HG03135 (cell line): ENCODE data around the gene BSN.

Source experiments
- ATAC-seq: cut with Tn5 transposase; IDR thresholded peaks from one replicate; pipeline ENCODE4 v1.9.1; 2021; ENCODE audit warnings: mild to moderate bottlenecking, moderate library complexity; ENCODE audit not compliant: unreplicated experiment

Gene BSN

GRCh38 chr3:49626796-49627195 is 72.5 kb downstream of the BSN start:
- no peak for ATAC-seq

GRCh38 chr3:49627634-49628033 is 73.4 kb downstream of the BSN start:
- ATAC-seq = no peak

GRCh38 chr3:49628249-49628648 is 74.0 kb downstream of the BSN start:
- ATAC-seq = no peak

GRCh38 chr3:49629451-49629850 is 75.2 kb downstream of the BSN start:
- no peak for ATAC-seq

- no peak for ATAC-seq
Measured at GRCh38 chr3:49629866-49630265, 75.6 kb downstream of the BSN start.

GRCh38 chr3:49630784-49631183 is 76.5 kb downstream of the BSN start:
- ATAC-seq = no peak

GRCh38 chr3:49634736-49635135 is 80.5 kb downstream of the BSN start:
- ATAC-seq = no peak

GRCh38 chr3:49636883-49637609 is 82.8 kb downstream of the BSN start:
- ATAC-seq = no peak

GRCh38 chr3:49638445-49638844 is 84.2 kb downstream of the BSN start:
- ATAC-seq = no peak

GRCh38 chr3:49639551-49639950 is 85.3 kb downstream of the BSN start:
- no peak for ATAC-seq

- ATAC-seq = no peak
Measured at GRCh38 chr3:49641292-49641691, 87.0 kb downstream of the BSN start.

- no peak for ATAC-seq
Measured at GRCh38 chr3:49641921-49642707, 87.8 kb downstream of the BSN start.

- ATAC-seq = no peak
Measured at GRCh38 chr3:49642708-49643145, 88.5 kb downstream of the BSN start.

- ATAC-seq = no peak
Measured at GRCh38 chr3:49644684-49645083, 90.4 kb downstream of the BSN start.

GRCh38 chr3:49646236-49646635 is 92.0 kb downstream of the BSN start:
- ATAC-seq = no peak

GRCh38 chr3:49647741-49648140 is 93.5 kb downstream of the BSN start:
- ATAC-seq = no peak

- ATAC-seq = no peak
Measured at GRCh38 chr3:49648354-49649019, 94.2 kb downstream of the BSN start.

GRCh38 chr3:49649576-49649975 is 95.3 kb downstream of the BSN start:
- no peak for ATAC-seq

- no peak for ATAC-seq
Measured at GRCh38 chr3:49650177-49650576, 95.9 kb downstream of the BSN start.

- no peak for ATAC-seq
Measured at GRCh38 chr3:49650637-49651036, 96.4 kb downstream of the BSN start.

- no peak for ATAC-seq
Measured at GRCh38 chr3:49652218-49652902, 98.1 kb downstream of the BSN start.
